GM18858 (cell line): ENCODE results near the gene KLHDC8A.
"Not testable (repeated sequence)": the region's sequence is repeated elsewhere in the genome, so short reads cannot be mapped to it uniquely, and the experiment has no call there.

Experiments used
- ATAC-seq: cut with Tn5 transposase; IDR thresholded peaks from one replicate; pipeline ENCODE4 v1.9.1; 2021; ENCODE audit not compliant: unreplicated experiment

KLHDC8A gene

DNA sequence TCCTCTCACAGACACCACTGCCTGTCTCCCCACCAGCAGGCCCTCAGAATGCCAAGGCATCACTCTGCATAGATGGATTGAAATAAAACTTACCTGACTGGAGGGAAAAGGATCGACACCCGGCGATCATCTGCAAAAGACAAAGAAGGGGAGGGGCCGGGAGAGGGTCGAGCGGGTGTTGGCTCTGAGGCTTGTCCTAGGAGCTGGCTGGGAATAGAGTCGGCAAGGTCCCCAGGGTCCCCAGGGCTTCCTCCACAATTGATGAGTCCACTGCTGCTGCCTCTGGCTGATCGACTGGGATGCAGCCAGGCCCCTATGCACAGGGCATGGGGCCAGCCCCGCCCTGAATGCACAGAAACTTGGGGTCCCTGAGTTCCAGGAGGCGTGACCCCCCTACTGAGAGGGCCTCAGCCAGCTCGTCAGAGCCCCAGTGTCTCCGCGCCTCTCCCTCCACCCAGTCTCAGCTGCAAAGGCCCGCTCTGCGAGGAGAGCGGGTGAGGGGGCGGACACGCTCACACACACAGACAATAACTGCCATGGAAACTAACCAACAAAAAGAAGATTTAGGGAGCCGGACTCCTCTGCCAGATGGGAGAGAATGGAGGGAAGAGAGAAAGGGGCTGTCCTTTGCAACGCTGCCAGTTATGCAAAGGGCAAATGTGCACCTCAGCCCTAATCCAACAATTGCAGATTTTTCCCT lies at the start of gene KLHDC8A:
Gene KLHDC8A, minus strand, starts transcription at position 483 of the 700 bp plus-strand sequence. CDS start 13,318 bp downstream, outside the sequence.
- no peak for ATAC-seq

GRCh38 chr1:205406252-205406651 lies 49.5 kb upstream of the KLHDC8A start:
- ATAC-seq: not testable (repeated sequence)

DNA sequence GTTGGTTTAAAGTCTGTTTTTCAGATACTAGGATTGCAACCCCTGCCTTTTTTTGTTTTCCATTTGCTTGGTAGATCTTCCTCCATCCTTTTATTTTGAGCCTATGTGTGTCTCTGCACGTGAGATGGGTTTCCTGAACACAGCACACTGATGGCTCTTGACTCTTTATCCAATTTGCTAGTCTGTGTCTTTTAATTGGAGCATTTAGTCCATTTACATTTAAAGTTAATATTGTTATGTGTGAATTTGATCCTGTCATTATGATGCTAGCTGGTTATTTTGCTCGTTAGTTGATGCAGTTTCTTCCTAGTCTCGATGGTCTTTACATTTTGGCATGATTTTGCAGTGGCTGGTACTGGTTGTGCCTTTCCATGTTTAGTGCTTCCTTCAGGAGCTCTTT lies 47.8 kb upstream of the KLHDC8A start:
- ATAC-seq: not testable (repeated sequence)

- no peak for ATAC-seq
Measured at GRCh38 chr1:205398586-205398985, 41.9 kb upstream of the KLHDC8A start.

GRCh38 chr1:205396967-205397616 lies 40.4 kb upstream of the KLHDC8A start:
- ATAC-seq: no peak

DNA sequence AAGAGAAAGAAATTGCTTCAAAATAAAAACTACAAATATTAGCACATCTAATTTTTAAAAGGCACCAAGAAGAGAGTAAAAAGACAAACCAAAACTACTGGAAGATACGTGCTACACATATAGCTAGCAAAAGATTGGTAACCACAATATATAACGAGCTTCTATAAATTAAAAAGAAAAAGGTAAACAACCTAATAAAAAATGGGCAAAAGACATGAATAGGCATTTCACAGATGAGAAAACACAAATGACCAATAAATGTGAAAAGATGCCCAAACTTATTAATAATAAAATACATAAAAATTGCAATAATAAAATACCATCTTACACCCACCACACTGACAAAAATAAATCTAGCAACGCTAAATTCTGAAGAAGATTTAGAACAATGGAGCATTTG lies 38.9 kb upstream of the KLHDC8A start:
- ATAC-seq: no peak

DNA sequence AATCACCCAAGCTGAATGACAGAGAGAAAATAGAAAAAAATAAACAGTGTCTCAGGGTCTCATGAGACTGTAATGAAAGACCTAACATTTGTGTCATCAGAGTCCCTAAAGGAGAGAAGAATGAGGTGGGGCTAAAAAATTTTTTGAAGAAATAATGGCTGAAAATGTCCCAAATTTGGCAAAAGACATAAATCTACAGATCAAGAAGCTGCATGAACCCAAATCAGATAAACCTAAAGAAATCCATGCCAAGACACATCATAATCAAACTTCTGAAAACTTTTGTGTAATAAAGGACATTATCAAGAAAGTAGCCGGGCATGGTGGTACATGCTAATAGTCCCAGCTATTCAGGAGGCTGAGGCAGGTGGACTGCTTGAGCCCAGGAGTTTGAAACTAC lies 35.9 kb upstream of the KLHDC8A start:
- no peak for ATAC-seq

DNA sequence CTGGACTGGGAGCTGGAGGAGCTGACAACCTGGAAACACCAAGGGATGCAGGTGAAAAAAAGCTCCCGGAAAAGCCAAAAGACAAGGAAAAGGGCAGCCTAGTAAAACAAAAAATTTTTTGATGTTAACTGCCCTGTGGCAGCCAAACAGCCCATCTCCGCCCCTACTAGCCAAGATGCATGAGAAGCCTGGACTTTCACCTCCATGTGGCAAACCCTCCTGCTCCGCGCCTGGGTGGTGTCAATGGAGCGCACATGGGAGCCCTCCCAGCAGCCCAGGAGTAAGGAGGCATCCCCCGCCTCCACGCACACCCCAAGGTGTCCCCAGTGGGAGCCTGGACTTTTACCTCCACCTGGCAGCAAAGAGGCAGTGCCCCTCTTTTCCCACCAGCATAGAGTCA lies 34.7 kb upstream of the KLHDC8A start:
- ATAC-seq: no peak

DNA sequence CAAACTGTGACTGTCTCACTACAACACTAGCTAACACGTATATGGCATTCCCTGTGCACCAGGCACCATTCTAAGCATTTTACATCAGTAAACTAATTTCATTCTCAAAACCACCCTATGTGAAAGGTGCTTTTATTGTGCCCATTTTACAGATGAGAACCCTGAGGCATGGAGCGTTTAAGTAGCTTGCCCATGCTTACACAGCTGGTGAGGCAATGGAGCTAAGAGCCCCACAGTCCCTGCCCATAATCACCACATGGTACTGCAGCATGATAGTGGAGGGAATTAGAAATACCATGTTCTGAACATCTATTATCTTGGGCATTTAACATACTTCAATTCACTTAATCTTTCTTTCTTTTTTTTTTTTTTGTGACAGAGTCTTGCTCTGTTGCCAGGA lies 31.1 kb upstream of the KLHDC8A start:
- no peak for ATAC-seq

- not testable (repeated sequence) for ATAC-seq
Measured at GRCh38 chr1:205382990-205383389, 26.3 kb upstream of the KLHDC8A start.

DNA sequence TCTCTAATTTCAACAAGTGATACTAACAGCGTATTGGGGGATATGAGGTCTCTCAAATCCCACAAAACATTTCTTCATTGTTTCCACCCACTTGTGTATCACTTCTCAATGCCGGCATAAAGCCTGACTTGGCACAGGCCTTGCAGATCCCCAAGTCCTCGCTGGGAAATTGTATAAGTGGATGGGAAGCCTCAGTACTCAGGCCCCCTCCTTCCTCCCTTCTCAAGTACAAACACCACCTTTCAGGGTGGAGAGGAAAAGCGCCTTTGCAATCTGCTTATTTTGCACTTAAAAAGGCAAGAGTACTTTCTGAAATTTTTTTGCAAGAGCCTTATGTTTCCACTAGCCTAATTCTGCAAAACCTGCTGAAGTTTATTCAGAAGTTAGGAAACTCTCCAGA lies 25.8 kb upstream of the KLHDC8A start:
- ATAC-seq: no peak

DNA sequence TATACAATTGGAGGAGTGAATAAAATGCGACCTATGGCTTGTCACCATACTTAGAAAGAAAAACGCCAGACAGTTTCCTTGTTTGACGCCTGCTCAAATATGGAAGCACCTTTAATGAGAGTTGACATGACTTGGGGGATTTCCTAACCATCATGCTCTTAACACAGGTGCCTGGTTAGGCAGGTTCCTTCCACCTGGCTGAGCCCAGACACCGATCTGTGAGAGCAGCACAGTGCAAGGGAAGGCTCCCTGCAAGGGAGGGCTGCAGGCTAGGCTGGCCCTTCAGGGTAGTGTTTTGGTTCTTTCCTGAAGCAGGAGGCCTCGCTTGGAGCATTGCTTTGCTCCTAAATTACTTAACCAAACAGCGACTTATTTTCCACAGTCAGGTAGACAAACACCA lies 24.6 kb upstream of the KLHDC8A start:
- no peak for ATAC-seq

- ATAC-seq: no peak
Measured at GRCh38 chr1:205380882-205381281, 24.2 kb upstream of the KLHDC8A start.

GRCh38 chr1:205379056-205379455 lies 22.3 kb upstream of the KLHDC8A start:
- no peak for ATAC-seq

DNA sequence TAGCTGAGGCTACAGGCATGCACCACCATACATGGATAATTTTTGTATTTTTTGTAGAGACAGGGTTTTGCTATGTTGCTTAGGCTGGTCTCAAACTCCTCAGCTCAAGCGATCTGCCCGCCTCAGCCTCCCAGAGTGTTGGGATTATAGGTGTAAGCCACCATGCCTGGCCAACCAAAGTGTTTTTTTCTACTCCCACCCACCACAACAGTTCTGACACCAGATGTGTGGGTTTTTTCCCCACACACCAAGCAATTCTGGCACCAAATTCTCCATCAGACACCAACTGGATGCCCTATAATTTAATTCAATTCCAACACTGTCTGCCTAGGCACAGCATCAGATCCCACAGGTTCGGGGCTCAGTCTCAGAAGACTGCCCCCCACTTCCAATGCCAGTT lies 20.6 kb upstream of the KLHDC8A start:
- ATAC-seq: no peak

DNA sequence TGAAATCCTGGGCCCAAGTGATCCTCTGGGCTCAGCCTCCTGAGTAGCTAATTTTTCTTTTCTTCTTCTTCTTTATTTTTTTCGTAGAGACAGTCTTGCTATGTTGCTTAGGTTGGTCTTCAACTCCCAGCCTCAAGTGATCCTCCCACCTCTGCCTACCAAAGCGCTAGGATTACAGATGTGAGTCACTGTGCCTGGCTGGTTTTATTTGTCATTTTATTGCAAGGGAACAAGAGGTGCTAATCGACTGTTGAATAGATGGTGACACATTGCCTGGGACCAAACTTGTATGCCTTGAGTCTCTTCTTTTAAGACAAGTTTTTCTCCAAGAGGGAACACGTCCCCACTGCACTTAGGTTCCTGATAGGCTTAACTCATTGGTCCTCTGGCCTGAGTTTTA lies 20.0 kb upstream of the KLHDC8A start:
- no peak for ATAC-seq

- ATAC-seq: no peak
Measured at GRCh38 chr1:205375835-205376545, 19.3 kb upstream of the KLHDC8A start.

DNA sequence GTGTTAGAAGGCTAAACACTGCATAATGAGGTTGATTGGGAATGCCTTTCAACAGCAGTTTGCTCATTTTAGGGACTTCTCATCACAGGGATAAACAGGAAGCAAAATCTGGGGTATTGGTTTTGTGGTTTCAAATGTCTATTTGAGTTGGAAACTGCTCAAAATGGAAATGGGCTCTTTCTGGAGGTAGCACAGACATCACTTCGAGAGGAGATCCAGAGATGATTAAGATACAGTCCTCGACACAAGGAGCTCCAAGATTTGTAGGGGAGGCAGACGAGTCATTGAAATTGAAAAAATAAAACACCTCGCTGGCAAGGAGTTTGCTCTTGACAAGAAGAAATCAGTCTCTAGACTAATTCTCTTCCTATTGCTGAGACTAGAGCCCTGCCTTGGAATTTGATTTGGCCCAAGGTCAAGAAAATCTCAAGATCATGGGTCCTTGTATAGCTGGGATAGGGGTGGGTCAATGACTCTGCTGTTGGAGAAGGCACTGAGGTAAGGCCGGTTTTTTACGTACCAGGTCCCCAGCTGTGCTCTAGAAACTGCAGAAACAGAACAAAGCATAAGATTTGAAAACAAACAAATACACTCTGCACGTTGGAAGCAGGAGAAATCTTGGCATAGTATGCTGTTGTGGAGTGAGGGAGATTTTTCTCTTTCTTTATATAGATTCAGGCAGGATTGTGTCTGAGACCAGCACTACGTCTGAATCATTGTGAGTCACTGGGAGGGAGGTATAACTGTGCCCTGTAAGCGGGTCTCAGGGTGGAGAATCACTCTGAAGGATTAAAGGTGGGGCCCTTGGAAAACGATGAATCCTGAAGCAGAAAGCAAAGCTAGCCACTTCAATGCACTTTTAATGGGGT lies 17.7 kb upstream of the KLHDC8A start:
- ATAC-seq: no peak

GRCh38 chr1:205373798-205374175 lies 17.1 kb upstream of the KLHDC8A start:
- no peak for ATAC-seq

DNA sequence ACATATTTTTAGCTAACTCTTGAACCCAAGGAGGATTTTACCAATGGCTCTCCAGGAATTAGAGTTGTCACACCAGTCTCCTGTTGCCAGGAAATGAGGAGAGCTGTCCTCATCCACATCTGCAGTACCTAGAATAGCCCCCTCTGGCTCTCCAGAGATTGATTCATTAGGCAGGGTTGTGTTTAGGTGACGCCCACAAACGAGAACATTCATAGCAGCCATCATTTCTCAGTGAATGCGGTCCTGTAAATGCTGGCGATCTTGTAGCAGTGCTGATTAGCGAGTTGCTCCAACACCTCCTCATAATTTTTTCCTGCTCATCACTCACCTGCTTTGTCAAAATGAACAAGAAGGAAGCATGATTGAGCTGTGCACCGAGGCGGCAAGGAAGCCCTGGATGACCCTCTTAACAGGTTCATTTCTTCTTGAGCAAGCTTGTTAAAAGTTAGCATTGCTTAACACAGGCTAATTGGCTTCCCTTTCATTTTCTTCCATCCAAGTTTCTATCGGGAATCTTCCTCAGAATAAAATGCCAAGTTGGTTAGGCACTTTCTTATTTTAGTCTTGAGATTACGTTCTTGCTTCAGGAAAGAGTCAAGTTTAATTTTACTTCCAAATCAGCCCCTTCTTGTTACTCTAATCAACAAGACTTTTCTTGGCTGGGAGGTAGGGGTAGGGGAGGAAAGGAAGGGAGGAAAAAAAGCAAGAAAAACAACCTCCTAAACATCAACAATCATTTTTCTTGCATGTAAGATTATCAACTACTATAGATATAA lies 16.5 kb upstream of the KLHDC8A start:
- no peak for ATAC-seq
